Measurements from ENCODE around the gene AGR3.

AGR3 gene

DNA sequence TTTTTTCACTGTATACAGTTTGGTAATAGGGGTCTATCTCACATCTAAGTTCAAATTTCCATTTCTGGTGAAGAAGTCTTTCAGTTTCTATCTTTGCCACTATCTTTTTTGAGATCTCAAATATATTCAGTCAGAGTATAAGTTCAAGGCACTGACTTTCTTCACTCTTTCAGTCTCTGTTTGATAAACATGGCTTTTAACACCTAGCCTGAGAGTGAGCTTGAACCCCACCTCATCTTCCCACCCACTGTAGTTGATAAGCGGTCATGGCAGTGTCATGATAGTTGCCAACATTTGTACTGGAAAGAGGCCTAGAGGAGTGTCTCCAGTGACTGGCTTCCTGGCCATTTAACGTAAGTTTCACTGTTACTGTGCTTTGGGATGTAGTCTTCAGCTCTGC lies 41.2 kb upstream of the AGR3 start:
- TF ChIP-seq MYC (IDR thresholded peaks at IDR 0.05; ENCODE audit: low read depth, low read length), result no peak
- TF ChIP-seq, protein P1, sequence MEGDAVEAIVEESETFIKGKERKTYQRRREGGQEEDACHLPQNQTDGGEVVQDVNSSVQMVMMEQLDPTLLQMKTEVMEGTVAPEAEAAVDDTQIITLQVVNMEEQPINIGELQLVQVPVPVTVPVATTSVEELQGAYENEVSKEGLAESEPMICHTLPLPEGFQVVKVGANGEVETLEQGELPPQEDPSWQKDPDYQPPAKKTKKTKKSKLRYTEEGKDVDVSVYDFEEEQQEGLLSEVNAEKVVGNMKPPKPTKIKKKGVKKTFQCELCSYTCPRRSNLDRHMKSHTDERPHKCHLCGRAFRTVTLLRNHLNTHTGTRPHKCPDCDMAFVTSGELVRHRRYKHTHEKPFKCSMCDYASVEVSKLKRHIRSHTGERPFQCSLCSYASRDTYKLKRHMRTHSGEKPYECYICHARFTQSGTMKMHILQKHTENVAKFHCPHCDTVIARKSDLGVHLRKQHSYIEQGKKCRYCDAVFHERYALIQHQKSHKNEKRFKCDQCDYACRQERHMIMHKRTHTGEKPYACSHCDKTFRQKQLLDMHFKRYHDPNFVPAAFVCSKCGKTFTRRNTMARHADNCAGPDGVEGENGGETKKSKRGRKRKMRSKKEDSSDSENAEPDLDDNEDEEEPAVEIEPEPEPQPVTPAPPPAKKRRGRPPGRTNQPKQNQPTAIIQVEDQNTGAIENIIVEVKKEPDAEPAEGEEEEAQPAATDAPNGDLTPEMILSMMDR (IDR thresholded peaks at IDR 0.05; ENCODE audit: low read depth, low read length), result no peak
- TF ChIP-seq, protein P2, sequence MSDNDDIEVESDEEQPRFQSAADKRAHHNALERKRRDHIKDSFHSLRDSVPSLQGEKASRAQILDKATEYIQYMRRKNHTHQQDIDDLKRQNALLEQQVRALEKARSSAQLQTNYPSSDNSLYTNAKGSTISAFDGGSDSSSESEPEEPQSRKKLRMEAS (IDR thresholded peaks at IDR 0.05; ENCODE audit: low read depth, low read length), result no peak
- no peak for TF ChIP-seq POLR2A (IDR thresholded peaks at IDR 0.05; ENCODE audit: extremely low read depth, insufficient read length)
- DNase-seq (ENCODE audit: low read depth), result no peak

DNA sequence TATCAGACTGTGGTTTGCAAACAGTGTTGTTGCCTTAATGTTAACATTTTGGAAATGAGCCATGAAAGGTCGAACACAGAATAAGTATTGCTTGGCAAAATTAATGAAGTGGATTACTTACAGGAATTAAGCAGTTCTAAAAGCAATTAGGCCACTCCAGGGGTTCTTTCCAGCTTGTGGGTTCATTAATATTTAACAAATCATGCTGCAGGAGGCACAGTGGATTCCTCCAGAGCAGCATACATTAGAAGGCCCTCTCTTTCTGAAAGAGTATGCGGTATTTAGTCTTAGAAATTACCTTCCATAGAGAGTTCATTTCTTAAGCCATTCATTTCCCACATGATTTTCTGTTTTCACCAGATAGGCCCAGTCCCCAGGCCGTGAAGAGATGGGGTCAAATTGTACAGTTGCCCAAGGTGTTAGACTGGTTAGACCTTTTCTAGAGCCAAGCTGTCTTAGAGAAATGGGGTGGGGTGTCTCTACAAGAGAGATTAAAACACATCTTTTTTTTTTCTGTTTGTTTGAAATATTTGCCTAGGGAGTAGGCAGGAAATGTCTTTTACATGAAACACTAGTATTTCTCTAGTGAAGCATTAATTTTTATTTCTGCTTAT lies 40.0 kb upstream of the AGR3 start:
- H3K4me3 ChIP-seq (ENCODE audit: low read depth, low read length), result no peak overlapping the region
- DNase-seq (ENCODE audit: low read depth), result no peak
- TF ChIP-seq MYC (IDR thresholded peaks at IDR 0.05; ENCODE audit: low read depth, low read length) (no peak), POLR2A (IDR thresholded peaks at IDR 0.05; ENCODE audit: extremely low read depth, insufficient read length) (no peak)
- TF ChIP-seq, protein P1 (IDR thresholded peaks at IDR 0.05; ENCODE audit: low read depth, low read length), result no peak
- TF ChIP-seq, protein P2 (IDR thresholded peaks at IDR 0.05; ENCODE audit: low read depth, low read length), result no peak

More for the DNA sequence above, 41.2 kb upstream of the AGR3 start:
- H3K4me3 ChIP-seq (ENCODE audit: low read depth, low read length), result no peak overlapping the region

DNA sequence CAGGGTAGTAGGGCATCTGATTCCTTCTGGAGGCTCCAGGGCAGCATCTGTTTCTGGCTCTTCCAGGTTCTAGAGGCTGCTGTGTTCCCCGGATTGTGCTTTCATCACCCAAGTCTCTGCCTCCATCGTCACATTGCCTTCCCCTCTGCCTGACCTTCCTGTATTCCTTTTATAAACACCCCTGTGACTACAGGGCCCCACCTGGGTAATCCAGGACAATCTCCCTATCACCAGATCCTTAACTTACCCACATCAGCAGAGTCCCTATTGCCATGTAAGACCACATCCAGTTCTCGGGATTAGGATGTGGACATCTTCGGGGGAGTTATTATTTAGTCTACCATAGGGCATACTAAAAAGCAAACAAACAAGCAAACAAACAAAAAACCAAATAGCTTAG lies 39.4 kb upstream of the AGR3 start:
- DNase-seq (ENCODE audit: low read depth), result no peak
- no peak overlapping the region for H3K4me3 ChIP-seq (ENCODE audit: low read depth, low read length)
- TF ChIP-seq POLR2A (IDR thresholded peaks at IDR 0.05; ENCODE audit: extremely low read depth, insufficient read length) (no peak), MYC (IDR thresholded peaks at IDR 0.05; ENCODE audit: low read depth, low read length) (no peak)
- TF ChIP-seq, protein P1 (IDR thresholded peaks at IDR 0.05; ENCODE audit: low read depth, low read length), result no peak
- TF ChIP-seq, protein P2 (IDR thresholded peaks at IDR 0.05; ENCODE audit: low read depth, low read length), result no peak

DNA sequence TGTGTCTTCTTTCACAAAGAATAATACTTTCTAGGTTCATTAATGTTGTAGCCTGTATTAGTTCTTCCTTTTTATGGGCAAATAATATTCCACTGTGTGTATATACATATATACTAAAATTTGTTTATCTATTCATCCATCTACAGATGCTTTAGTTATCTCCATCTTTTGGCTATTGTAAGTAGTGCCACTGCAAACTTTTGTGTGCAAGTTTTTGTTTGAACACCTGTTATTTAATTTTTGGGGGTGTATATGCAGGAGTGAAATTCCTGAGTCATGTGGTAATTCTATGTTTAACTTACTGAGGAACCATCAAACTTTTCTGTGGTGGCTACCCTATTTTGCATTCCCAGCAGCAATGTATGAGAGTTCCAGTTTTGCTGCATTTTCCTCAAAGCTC lies 37.7 kb upstream of the AGR3 start:
- H3K4me3 ChIP-seq (ENCODE audit: low read depth, low read length), result no peak overlapping the region
- TF ChIP-seq MYC (IDR thresholded peaks at IDR 0.05; ENCODE audit: low read depth, low read length), result no peak
- TF ChIP-seq, protein P1 (IDR thresholded peaks at IDR 0.05; ENCODE audit: low read depth, low read length), result no peak
- no peak for TF ChIP-seq POLR2A (IDR thresholded peaks at IDR 0.05; ENCODE audit: extremely low read depth, insufficient read length)
- TF ChIP-seq, protein P2 (IDR thresholded peaks at IDR 0.05; ENCODE audit: low read depth, low read length), result no peak
- no peak for DNase-seq (ENCODE audit: low read depth)

DNA sequence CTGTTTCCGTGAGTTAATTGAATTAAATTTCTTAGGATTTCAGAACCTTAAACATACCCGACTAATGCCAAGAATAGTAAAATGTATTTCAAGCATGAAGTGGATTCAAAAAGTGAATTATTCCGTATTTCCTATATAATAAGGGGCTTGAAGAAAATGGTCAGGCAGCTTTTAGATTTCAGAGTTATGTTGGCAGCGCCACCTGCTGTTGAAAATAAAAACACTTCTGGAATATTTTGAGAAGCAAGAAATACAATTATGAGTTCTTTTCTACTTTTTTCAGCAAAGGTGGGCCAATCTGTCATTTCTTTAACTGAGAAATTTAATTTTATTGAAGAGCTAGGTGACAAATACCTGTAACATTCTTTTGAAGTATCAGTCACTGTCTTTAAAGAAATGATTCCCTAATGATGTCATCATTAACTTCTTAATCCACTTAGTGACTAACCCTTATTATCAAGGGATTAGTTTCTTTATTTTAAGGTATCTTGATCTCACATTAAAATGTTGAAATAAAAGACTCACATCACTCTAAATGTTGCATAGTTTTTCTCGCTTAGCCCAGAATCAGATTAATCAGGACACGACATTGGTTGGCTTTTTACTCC lies 36.6 kb upstream of the AGR3 start:
- TF ChIP-seq POLR2A (IDR thresholded peaks at IDR 0.05; ENCODE audit: extremely low read depth, insufficient read length), result no peak
- TF ChIP-seq, protein P1 (IDR thresholded peaks at IDR 0.05; ENCODE audit: low read depth, low read length), result peak; percentile 60
- TF ChIP-seq, protein P2 (IDR thresholded peaks at IDR 0.05; ENCODE audit: low read depth, low read length), result no peak
- H3K4me3 ChIP-seq (ENCODE audit: low read depth, low read length), result no peak overlapping the region
- peak; percentile 71 for DNase-seq (ENCODE audit: low read depth)
